B cell (primary cell): Measurements from ENCODE around the gene PHF21B.

ENCODE experiments used
- CTCF ChIP-seq: fragments of 200-600 bp; IDR thresholded peaks from one replicate; pipeline ENCODE4 v1.8.0; 2022; ENCODE audit warnings: antibody characterized with exemption, mild to moderate bottlenecking
- EZH2 ChIP-seq: IDR thresholded peaks from 2 replicates; pipeline ENCODE4 v1.6.1; 2012; ENCODE audit warnings: borderline replicate concordance, low read depth, mild to moderate bottlenecking, moderate library complexity, low read length; ENCODE audit not compliant: insufficient read depth, poor library complexity, severe bottlenecking

- TF ChIP-seq CTCF (no peak), EZH2 (no peak)
Measured at GRCh38 chr22:45051946-45052345, 42.1 kb upstream of the PHF21B start.
